ENCODE results near the gene LGALS1. TPM values are rescaled to one million over a fixed set of nuclear protein-coding genes. Genes with fewer than 3 reads are reported as not detected.
"Not testable (repeated sequence)": the region's sequence is repeated elsewhere in the genome, so short reads cannot be mapped to it uniquely, and the experiment has no call there.

LGALS1 gene
- total RNA-seq, 2 experiments from 2014 or later, result 85.1 to 93.7 TPM

DNA sequence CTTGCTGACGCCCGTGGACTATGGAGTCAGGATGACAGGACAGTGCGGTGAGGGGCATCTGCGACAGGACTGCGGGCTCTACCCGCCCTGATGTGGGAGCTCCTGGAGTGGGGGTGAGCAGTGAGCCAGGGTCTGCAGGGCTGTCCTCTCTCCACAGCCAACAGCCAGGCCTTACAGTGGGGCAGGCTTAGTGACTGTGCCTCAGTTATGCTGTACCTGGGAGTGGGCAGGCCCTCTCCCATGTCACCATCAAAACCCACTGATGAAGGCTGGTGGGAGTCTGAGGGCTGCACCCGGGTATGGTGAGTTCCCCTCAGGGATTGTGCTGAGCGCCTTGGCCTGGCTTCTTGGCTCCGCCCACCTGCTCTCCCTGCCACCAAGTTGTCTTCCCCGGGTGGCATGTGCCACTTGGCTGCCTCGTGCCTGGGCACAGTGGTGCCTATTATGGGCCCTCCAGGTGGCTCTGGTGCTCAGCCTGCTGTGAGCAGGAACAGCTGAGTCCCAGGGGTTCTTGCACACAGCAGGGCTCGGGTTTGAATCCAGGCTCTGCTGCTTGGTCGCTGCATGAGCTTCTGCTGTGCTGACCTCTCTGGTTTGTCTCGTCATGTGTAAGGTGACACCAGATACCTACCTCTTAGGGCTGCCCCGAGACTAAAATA, 17.3 kb downstream of the LGALS1 start:
- ATAC-seq (ENCODE audit: poor library complexity) (no peak), DNase-seq (no peak)
- intact Hi-C loops (cut with DNase I, micrococcal nuclease), result no loop called here
- TF ChIP-seq, protein P1, sequence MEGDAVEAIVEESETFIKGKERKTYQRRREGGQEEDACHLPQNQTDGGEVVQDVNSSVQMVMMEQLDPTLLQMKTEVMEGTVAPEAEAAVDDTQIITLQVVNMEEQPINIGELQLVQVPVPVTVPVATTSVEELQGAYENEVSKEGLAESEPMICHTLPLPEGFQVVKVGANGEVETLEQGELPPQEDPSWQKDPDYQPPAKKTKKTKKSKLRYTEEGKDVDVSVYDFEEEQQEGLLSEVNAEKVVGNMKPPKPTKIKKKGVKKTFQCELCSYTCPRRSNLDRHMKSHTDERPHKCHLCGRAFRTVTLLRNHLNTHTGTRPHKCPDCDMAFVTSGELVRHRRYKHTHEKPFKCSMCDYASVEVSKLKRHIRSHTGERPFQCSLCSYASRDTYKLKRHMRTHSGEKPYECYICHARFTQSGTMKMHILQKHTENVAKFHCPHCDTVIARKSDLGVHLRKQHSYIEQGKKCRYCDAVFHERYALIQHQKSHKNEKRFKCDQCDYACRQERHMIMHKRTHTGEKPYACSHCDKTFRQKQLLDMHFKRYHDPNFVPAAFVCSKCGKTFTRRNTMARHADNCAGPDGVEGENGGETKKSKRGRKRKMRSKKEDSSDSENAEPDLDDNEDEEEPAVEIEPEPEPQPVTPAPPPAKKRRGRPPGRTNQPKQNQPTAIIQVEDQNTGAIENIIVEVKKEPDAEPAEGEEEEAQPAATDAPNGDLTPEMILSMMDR (IDR thresholded peaks at IDR 0.05), result no peak
- H3K27ac ChIP-seq (ENCODE audit: low read depth in 1 of 2, low read length in 2 of 2), result no peak overlapping the region
- CTCF ChIA-PET, result interaction anchor here (0.6 kb wide), 1 partner anchor 50 kb away, joined by 3 read pairs; no protein-coding TSS in a partner anchor
- no peaks in the 10 kb centered on the region for H3K9me3 Mint-ChIP-seq
- POLR2A ChIA-PET, result no interaction called here
- H3K27me3 Mint-ChIP-seq, result no peaks in the 10 kb centered on the region
- no peaks in the 10 kb centered on the region for H3K9me3 ChIP-seq (ENCODE audit: control insufficient read depth in 1 of 2, insufficient read depth in 1 of 2, low read length in 2 of 2)
- H3K4me3 ChIP-seq (ENCODE audit: low read length), result no peak overlapping the region
- peaks cover 31% of the 10 kb centered on the region for H3K4me1 ChIP-seq (ENCODE audit: insufficient read depth, low read length)
- no peak overlapping the region for H3K27ac Mint-ChIP-seq
- H3K27me3 ChIP-seq (ENCODE audit: control insufficient read depth in 1 of 2, insufficient read depth in 2 of 2, low read length in 2 of 2), result no peaks in the 10 kb centered on the region
- peaks cover 21% of the 10 kb centered on the region for H3K4me1 Mint-ChIP-seq (ENCODE audit: low read depth)
- H3K4me3 Mint-ChIP-seq, result no peak overlapping the region
- H3K36me3 ChIP-seq (ENCODE audit: insufficient read depth, low read length), result peaks cover 54% of the 10 kb centered on the region
- H3K36me3 Mint-ChIP-seq (ENCODE audit: low read depth), result peaks cover 46% of the 10 kb centered on the region

DNA sequence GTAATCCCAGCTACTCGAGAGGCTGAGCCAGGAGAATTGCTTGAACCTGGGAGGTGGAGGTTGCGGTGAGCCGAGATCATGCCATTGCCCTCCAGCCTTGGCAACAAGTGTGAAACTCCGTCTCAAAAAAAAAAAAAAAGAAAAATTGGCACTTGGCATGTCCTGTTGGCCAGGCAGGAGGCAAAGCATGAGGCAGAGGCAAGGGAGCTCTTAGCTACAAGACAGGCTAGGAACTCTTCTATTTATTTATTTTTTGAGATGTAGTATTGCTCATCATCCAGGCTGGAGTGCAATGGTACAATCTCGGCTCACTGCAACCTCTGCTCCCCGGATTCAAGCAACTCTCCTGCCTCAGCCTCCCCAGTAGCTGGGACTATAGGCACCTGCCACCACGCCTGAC, 18.7 kb downstream of the LGALS1 start:
- peaks cover 16% of the 10 kb centered on the region for H3K4me1 Mint-ChIP-seq (ENCODE audit: low read depth)
- H3K27ac Mint-ChIP-seq; H3K9me3 ChIP-seq (ENCODE audit: control insufficient read depth in 1 of 2, insufficient read depth in 1 of 2, low read length in 2 of 2); H3K9me3 Mint-ChIP-seq; intact Hi-C loops (cut with DNase I, micrococcal nuclease); H3K4me3 ChIP-seq (ENCODE audit: low read length); H3K4me3 Mint-ChIP-seq; POLR2A ChIA-PET; H3K27me3 ChIP-seq (ENCODE audit: control insufficient read depth in 1 of 2, insufficient read depth in 2 of 2, low read length in 2 of 2); H3K27me3 Mint-ChIP-seq; ATAC-seq (ENCODE audit: poor library complexity); DNase-seq; H3K27ac ChIP-seq (ENCODE audit: low read depth in 1 of 2, low read length in 2 of 2): not testable (repeated sequence)
- Histone ChIP-seq H3K36me3 (ENCODE audit: insufficient read depth, low read length) (peaks cover 42% of the 10 kb centered on the region), H3K4me1 (ENCODE audit: insufficient read depth, low read length) (peaks cover 20% of the 10 kb centered on the region)
- CTCF ChIA-PET, result interaction anchor here (0.7 kb wide), 1 partner anchor 150 kb away, joined by 3 read pairs; the partner anchor contains the start of gene ANKRD54
- H3K36me3 Mint-ChIP-seq (ENCODE audit: low read depth), result peaks cover 36% of the 10 kb centered on the region

DNA sequence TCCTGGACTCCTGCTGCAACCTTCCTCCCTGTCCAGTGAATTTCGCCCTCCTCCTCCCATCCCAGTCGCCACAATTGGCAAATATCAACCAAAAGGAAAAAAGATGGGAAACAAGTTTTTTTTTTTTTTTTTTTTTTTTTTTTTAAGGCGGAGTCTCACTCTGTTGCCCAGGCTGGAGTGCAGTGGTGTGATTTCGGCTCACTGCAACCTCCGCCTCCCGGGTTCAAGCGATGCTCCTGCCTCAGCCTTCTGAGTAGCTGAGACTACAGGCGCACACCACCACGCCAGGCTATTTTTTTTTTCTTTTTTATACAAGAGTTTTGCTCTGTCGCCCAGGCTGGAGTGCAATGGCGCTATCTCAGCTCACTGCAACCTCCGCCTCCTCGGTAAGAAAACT, 20.8 kb downstream of the LGALS1 start:
- Histone ChIP-seq H3K36me3 (ENCODE audit: insufficient read depth, low read length) (peaks cover 25% of the 10 kb centered on the region), H3K4me1 (ENCODE audit: insufficient read depth, low read length) (peaks cover 21% of the 10 kb centered on the region)
- H3K27ac ChIP-seq (ENCODE audit: low read depth in 1 of 2, low read length in 2 of 2); H3K4me3 ChIP-seq (ENCODE audit: low read length); H3K27ac Mint-ChIP-seq; DNase-seq; intact Hi-C loops (cut with DNase I, micrococcal nuclease); H3K9me3 ChIP-seq (ENCODE audit: control insufficient read depth in 1 of 2, insufficient read depth in 1 of 2, low read length in 2 of 2); H3K27me3 Mint-ChIP-seq; H3K9me3 Mint-ChIP-seq; H3K27me3 ChIP-seq (ENCODE audit: control insufficient read depth in 1 of 2, insufficient read depth in 2 of 2, low read length in 2 of 2): not testable (repeated sequence)
- Mint-ChIP-seq H3K4me1 (ENCODE audit: low read depth) (peaks cover 16% of the 10 kb centered on the region), H3K36me3 (ENCODE audit: low read depth) (peaks cover 25% of the 10 kb centered on the region), H3K4me3 (peak overlapping the region; percentile 61)
- ATAC-seq (ENCODE audit: poor library complexity), result peak; percentile 30
- CTCF ChIA-PET, result interaction anchor here (1.6 to 2.5 kb wide), 2 partner anchors 53 to 89 kb away, joined by 6 to 9 read pairs; no protein-coding TSS in a partner anchor
- POLR2A ChIA-PET, result interaction anchor here (0.7 kb wide), 2 partner anchors 38 to 53 kb away, joined by 3 to 4 read pairs; partner anchors contain the start of gene PDXP

DNA sequence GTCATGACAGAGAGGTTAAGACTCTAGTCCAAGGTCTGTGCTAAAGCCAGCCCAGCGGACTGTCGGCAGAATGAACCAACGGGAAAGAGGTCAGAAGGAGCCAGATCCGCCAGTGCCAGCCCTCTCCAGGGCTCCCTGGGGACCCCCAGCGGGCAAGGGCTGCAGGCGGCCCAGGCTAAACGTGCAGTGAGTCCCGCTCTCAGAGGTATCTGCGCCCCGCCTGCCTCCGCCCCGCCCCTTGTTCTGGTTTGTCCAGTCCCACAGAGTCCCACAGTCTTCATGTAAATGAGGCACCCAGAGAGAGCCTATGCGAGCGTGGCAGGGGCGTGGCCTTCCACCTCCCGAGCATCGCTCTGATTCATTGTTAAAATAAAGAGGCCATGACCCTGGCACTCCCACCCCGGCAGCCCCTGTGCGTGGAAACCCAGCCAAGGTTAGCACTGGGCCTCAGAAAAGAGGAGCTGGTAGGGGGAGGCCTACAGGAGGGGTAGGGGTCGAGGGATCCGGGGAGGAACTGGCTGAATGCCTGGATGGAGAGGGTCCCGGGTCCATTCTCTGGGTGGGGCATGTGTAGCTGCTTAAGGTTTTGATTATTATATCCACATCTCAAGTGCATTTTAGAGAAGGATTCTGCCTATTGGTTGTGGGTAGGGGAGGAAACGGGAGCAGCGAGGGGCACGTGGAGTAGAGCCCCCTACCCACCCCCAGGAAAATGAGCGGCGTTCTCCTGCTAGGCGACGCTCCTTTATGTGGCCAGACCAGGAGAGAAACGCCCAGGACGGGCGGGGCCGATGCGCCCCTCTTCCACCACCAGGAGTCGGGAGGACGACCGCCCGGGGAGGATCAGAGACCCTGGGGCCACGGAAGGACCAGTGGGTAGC, 21.5 kb downstream of the LGALS1 start, which contains the start of gene TRIOBP:
TRIOBP (plus strand) TSS at position 392 of the 881 bp plus-strand sequence. CDS start 4,318 bp downstream, outside the sequence.
- POLR2A ChIA-PET, result interaction anchor here (0.8 kb wide), 1 partner anchor 90 kb away, joined by 3 read pairs; no protein-coding TSS in a partner anchor
- intact Hi-C loops (cut with DNase I, micrococcal nuclease), result no loop called here
- no peaks in the 10 kb centered on the region for H3K9me3 ChIP-seq (ENCODE audit: control insufficient read depth in 1 of 2, insufficient read depth in 1 of 2, low read length in 2 of 2)

More for the DNA sequence above, 21.5 kb downstream of the LGALS1 start, which contains the start of gene TRIOBP:
- no peak within 1 kb of the TSS for H3K4me3 ChIP-seq (ENCODE audit: low read length)
- H3K9me3 Mint-ChIP-seq, result no peaks in the 10 kb centered on the region
- peak within 1 kb of the TSS; percentile 61 for H3K4me3 Mint-ChIP-seq
- H3K27ac Mint-ChIP-seq, result no peak within 1 kb of the TSS
- peaks cover 20% of the 10 kb centered on the region for H3K36me3 Mint-ChIP-seq (ENCODE audit: low read depth)
- DNase-seq, result peak; percentile 65 to 95 (median 84)
- ATAC-seq (ENCODE audit: poor library complexity), result peak; percentile 99
- H3K4me1 Mint-ChIP-seq (ENCODE audit: low read depth), result peaks cover 16% of the 10 kb centered on the region
- H3K4me1 ChIP-seq (ENCODE audit: insufficient read depth, low read length), result peaks cover 22% of the 10 kb centered on the region
- peaks cover 19% of the 10 kb centered on the region for H3K36me3 ChIP-seq (ENCODE audit: insufficient read depth, low read length)
- no peaks in the 10 kb centered on the region for H3K27me3 Mint-ChIP-seq
- TF ChIP-seq, protein P1 (IDR thresholded peaks at IDR 0.05), result peak; percentile 9
- CTCF ChIA-PET, result interaction anchor here (1.6 to 2.5 kb wide), 2 partner anchors 53 to 89 kb away, joined by 6 to 9 read pairs; no protein-coding TSS in a partner anchor
- H3K27me3 ChIP-seq (ENCODE audit: control insufficient read depth in 1 of 2, insufficient read depth in 2 of 2, low read length in 2 of 2), result no peaks in the 10 kb centered on the region
- no peak within 1 kb of the TSS for H3K27ac ChIP-seq (ENCODE audit: low read depth in 1 of 2, low read length in 2 of 2)

All from CD4-positive, alpha-beta T cell (primary cell).